Measurements from ENCODE around the gene PALLD. TPM values are rescaled to one million over a fixed set of nuclear protein-coding genes. Genes with fewer than 3 reads are reported as not detected.

PALLD gene
- total and polyA plus RNA-seq, 2 of the 13 experiments (the other 11 are each of a cell fraction or from before 2014, with no cell fraction given), result 0.50 to 1.5 TPM

- TF ChIP-seq, protein P1, sequence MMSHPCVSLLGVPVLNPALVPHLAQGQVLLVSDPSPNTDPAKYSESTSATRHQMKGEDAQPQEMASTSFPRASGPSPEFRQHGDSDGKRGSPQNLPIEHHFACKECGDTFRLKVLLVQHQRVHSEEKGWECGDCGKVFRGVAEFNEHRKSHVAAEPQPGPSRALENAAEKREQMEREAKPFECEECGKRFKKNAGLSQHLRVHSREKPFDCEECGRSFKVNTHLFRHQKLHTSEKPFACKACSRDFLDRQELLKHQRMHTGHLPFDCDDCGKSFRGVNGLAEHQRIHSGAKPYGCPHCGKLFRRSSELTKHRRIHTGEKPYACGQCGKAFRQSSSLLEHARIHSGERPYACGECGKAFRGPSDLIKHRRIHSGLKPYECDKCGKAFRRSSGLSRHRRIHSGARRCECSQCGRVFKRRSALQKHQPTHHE (CRISPR knock-in tag; IDR thresholded peaks at IDR 0.05; ENCODE audit: borderline replicate concordance), result no peak
- TF ChIP-seq HNRNPK (IDR thresholded peaks at IDR 0.05; ENCODE audit: low read depth, low read length, poor library complexity, severe bottlenecking), result no peak
- TF ChIP-seq ZSCAN9 (CRISPR knock-in tag; IDR thresholded peaks at IDR 0.05; ENCODE audit: borderline replicate concordance), result no peak
- TF ChIP-seq SP1 (IDR thresholded peaks at IDR 0.05), result no peak
- TF ChIP-seq SP1 (CRISPR knock-in tag; IDR thresholded peaks at IDR 0.05), result no peak
- TF ChIP-seq ZNF609 (CRISPR knock-in tag; IDR thresholded peaks at IDR 0.05; ENCODE audit: borderline replicate concordance), result no peak
- TF ChIP-seq GZF1 (CRISPR knock-in tag; IDR thresholded peaks at IDR 0.05), result no peak
- TF ChIP-seq NFIB (CRISPR knock-in tag; IDR thresholded peaks at IDR 0.05; ENCODE audit: borderline replicate concordance), result no peak
These were observed 28.0 kb downstream of the PALLD start (continued) for GRCh38 chr4:168524897-168525296.
